Activated CD4-positive, alpha-beta T cell treated with anti-CD3 and anti-CD28 coated beads for 4 hours (primary cell): Measurements from ENCODE around the gene USP30.
A peak's percentile ranks its signal among the peaks of the same experiment; 100 is the strongest.
"Not testable (repeated sequence)": the region's sequence is repeated elsewhere in the genome, so short reads cannot be mapped to it uniquely, and the experiment has no call there.

Source experiments
- DNase-seq, 2 donors: peaks; one replicate each; pipeline ENCODE4 v3.0.0-alpha.2; 2020

Gene USP30

GRCh38 chr12:109052414-109053323, at the start of gene USP30:
Gene USP30, plus strand, starts transcription at chr12:109052576. Its CDS starts 103 bp downstream, at chr12:109052679.
- peak; percentile 79 to 81 for DNase-seq

DNA sequence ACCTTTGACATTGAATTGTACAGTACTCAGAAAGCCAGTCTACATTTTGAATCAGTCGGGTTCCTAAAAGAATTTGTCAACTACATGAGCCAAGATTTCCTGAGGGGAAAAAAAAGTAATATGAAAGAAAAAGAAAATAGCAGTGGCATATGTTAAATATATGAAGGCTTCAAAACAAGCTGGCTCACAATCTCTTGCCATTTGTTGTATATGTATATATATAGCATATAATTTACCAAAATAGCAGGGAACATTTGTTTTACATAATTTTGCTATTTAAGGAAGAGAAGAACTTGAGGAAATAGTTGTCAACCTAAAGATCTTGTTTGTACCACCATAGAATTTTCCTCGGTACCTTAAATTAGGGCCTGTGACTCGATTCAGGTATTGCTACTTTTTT, 48.4 kb upstream of the USP30 start:
- DNase-seq, result no peak

GRCh38 chr12:109009766-109010165, 42.6 kb upstream of the USP30 start:
- DNase-seq, result no peak

DNA sequence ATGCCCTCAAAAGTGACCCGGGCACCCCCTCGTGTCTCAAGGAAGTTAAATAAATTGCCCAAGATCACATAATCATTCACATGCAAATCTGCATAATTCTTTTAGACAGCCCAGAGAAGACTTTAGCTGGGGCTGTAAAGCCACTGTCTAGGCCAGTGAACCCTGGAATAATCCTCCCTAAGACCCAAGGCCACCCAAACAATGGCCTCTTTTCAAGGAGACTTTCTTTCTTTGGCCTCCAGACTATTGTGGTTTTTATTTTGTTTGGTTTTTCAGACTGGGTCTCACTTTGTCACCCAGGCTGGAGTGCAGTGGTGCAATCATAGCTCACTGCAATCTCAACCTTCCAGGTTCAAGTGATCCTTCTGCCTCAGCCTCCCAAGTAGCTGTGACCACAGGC, 42.1 kb upstream of the USP30 start:
- no peak for DNase-seq

DNA sequence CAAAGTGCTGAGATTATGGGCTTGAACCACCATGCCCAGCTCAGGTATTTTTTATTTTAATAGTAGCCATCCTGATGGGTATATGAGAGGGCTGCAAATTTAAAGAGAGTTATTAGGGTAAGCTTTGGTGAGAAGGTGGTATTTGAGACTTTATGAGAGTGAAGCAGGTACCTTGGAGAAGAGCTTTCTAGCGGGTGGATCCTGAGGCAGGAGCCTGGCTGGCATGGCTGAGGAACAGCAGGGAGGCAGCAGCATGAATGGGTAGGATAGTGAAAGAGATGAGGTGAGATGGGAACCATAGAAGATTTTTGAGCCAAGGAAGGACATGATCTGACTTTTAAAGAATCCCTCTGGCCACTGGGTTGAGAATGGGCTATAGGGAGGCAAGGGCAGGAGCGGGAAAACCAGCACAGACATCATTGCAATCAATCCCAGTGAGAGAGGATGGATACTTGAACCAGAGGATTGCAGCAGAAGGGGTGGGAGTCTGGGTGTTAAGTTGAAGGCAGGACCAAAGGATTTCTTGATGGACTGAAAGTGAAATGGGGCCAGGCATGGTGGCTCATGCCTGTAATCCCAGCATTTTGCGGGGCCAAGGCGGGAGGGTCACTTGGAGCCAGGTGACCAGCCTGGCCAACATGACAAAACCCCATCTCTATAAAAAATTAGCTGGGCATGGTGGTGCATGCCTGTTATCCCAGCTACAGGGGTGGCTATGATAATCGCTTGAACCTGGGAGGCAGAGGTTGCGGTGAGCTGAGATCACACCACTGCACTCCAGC, 37.2 kb upstream of the USP30 start:
- no peak for DNase-seq

GRCh38 chr12:109016016-109016415, 36.4 kb upstream of the USP30 start:
- no peak for DNase-seq

GRCh38 chr12:109016978-109017377, 35.4 kb upstream of the USP30 start:
- no peak for DNase-seq

- no peak for DNase-seq
Observed at GRCh38 chr12:109018296-109018695, 34.1 kb upstream of the USP30 start.

GRCh38 chr12:109020146-109020795, 32.1 kb upstream of the USP30 start:
- DNase-seq, result no peak

DNA sequence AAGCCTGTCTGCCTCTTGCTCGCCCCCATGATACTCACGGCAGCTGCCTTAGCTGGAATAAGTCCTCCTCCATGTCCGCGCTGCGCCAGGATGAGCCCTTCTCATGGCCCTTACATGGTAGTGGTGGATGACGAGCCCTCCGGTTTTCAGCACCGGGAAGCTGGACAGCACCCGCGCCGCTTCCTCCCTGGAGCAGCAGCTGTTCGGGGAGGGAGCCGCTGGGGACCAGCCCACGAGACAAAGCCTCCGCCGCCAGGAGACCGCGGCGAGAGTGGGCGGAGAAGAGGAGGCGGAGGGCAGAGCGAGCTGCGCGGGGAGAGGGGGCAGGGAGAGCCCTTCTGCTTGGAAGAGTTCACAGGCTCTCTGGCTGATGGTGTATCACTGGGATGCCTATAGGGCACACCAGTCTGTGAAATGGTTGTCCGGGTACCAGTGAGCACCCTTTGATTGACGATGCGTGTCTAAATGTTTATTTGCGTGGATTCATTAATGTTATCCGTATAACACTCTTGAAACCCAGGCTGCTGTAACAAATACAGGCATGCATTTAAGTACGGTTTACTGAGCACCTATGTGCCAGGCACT, 31.5 kb upstream of the USP30 start, which contains the start of gene SVOP:
Gene SVOP, minus strand, starts transcription at position 273 of the 585 bp plus-strand sequence. Its CDS starts 200 bp downstream, at position 73.
- peak; percentile 2 to 20 for DNase-seq

DNA sequence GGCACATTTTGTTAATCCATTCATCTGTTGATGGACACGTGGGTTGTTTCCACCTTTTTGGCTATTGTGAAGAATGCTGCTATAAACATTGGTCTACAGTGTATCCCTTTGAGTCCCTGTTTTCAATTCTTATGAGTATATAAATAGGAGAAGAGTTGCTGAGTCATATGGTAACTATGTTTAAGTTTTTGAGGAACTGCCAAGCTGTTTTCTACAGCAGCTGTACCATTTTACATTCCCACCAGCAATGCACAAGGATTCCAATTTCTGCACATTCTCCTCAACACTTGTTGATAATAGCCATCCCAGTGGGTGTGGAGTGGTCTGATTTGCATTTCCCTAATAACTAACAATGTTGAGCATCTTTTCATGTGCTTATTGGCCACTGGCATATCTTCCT, 24.6 kb upstream of the USP30 start:
- DNase-seq, result no peak

GRCh38 chr12:109028624-109029023, 23.8 kb upstream of the USP30 start:
- not testable (repeated sequence) for DNase-seq

GRCh38 chr12:109029411-109029810, 23.0 kb upstream of the USP30 start:
- DNase-seq, result no peak

- DNase-seq, result no peak
Observed at GRCh38 chr12:109033239-109034196, 18.9 kb upstream of the USP30 start.

GRCh38 chr12:109036975-109037374, 15.4 kb upstream of the USP30 start:
- DNase-seq, result no peak

GRCh38 chr12:109044241-109044640, 8.1 kb upstream of the USP30 start:
- DNase-seq, result no peak

DNA sequence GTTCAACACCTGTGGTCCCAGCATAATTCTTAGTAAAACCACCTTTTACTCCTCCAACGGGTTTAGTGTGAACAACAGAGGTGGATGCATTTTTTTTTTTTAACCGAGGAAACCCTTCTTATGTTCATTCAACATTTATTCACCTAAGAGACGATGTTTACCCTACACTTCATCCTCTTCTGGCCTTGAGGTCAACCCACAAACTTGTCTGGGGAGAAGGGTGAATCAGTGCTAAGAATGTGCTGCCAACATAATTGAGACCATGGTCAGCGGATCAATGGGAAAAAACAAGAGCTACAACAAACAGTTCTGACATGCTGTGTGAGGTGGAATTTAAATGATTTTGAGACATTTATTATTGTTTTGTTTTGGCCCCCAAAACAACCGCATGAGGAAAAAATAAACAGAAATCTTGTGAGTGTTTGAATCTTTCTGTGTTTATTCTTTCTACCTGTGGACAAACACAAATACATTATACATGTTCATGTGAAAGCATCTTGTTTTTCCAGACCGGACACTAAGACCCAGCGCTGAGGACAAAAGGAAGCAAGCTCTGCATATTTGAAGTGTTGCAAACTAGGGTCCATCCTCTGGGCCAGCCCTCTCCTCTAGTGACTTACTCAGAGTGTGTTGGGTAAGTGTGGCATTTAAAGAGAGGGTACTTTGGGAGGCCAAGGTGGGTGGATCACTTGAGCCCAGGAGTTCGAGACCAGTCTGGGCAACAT, 5.1 kb upstream of the USP30 start:
- no peak for DNase-seq

GRCh38 chr12:109048706-109049105, 3.7 kb upstream of the USP30 start:
- DNase-seq, result not testable (repeated sequence)

- DNase-seq, result not testable (repeated sequence)
Observed at GRCh38 chr12:109049794-109050193, 2.6 kb upstream of the USP30 start.

DNA sequence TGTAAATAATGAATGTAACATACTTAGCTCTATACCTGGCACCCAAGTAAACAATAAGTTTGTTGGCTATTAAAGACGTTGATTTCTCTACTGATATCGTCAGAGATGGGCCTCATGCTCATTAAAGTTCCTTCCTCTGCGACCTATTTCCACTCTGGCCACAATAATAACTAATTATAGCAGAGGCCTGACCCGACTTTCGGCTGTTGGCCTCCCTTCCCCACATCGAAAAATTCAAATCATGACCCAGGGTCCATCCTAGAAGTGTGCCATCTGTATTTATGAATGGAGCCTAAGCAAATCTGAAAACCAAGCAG, 321 bp upstream of the USP30 start:
- DNase-seq, result no peak
